Activated naive CD8-positive, alpha-beta T cell treated with anti-CD3 and anti-CD28 coated beads, Interleukin-2, amount 10 ng/mL, durations not matched to agents 7 days and 5 days (primary cell): ENCODE results near the gene LYRM1. TPM values are rescaled to one million over a fixed set of nuclear protein-coding genes. Genes with fewer than 3 reads are reported as not detected.

Source experiments
- ATAC-seq: fragments of 150-1000 bp; cut with Tn5 transposase; one replicate; pipeline ENCODE4 v1.10.0; 2021; ENCODE audit warnings: low read depth, moderate library complexity
- POLR2A ChIA-PET: fragments of 350-600 bp; sonication (Branson Sonifier 250); formaldehyde crosslinking; loops from one replicate; lab custom pipeline; 2021; ENCODE audit warnings: antibody characterized with exemption; lab: Charles Lee
- DNase-seq: peaks from one replicate; pipeline ENCODE4 v3.0.0; 2021
- H3K27ac Mint-ChIP-seq: one replicate; pipeline ENCODE4 v1.8.0; 2022; ENCODE audit warnings: mild to moderate bottlenecking, mixed read lengths
- H3K27me3 Mint-ChIP-seq: one replicate; pipeline ENCODE4 v1.8.0; 2022; ENCODE audit warnings: mild to moderate bottlenecking, moderate library complexity, mixed read lengths
- H3K36me3 Mint-ChIP-seq: one replicate; pipeline ENCODE4 v1.8.0; 2021; ENCODE audit warnings: mild to moderate bottlenecking, mixed read lengths
- H3K4me1 Mint-ChIP-seq: one replicate; pipeline ENCODE4 v1.8.0; 2021; ENCODE audit warnings: mixed read lengths
- H3K4me3 Mint-ChIP-seq: one replicate; pipeline ENCODE4 v1.8.0; 2022; ENCODE audit warnings: mild to moderate bottlenecking, moderate library complexity, mixed read lengths
- H3K9me3 Mint-ChIP-seq: one replicate; pipeline ENCODE4 v1.8.0; 2021; ENCODE audit warnings: mixed read lengths
- total RNA-seq, 2 experiments: library from RNA; stranded (reverse); gene quantifications; one replicate each; pipeline ENCODE4 v1.2.3, GENCODE V29; 2021

The LYRM1 gene
- total RNA-seq, 2 experiments from 2014 or later, result 24.9 to 26.9 TPM

DNA sequence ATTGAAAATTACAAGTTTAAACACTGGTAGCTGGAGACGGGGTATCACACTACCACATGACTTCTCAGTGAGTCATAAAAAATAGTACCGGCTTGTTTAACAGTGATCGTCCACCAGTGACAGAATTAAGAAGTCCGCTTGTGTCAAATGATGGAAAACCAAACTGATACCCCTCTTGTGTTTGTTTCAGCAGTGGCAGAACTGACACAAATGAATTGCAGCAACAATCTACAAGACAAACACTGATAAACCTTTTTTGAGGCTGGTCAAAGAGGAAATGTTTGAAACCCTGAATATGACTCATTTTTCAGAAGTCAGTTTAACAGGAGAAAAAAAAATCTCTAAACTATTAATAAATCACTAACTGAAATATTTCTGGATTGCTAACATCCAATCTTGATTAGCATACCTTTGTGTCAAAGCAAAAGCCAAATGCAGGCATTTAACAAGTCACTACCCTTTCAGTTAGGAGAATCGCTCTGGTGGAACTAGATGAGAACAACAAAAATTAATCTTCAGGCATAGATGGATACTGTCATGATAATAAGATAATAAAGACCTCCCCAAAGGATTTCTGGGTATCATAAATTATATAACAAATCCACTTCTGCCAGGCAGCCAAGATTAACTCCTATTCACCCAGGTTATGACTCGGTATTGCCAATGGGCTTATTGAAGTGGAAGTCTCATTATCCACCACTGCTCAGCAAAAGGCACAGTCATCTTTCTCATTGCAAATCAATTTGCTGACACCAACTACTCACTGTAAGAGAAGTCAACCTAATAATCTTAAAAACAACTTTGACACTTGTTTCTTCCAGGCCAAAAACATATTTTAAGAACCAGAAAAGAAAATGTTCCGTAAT is 21.2 kb upstream of the LYRM1 start:
- H3K36me3 Mint-ChIP-seq, result peaks cover 23% of the 10 kb centered on the region
- DNase-seq (no peak), ATAC-seq (no peak)
- H3K4me3 Mint-ChIP-seq, result no peak overlapping the region
- no peak overlapping the region for H3K27ac Mint-ChIP-seq
- peaks cover 52% of the 10 kb centered on the region for H3K4me1 Mint-ChIP-seq
- POLR2A ChIA-PET, result no interaction called here
- no peaks in the 10 kb centered on the region for H3K27me3 Mint-ChIP-seq
- peaks cover 1% of the 10 kb centered on the region for H3K9me3 Mint-ChIP-seq

DNA sequence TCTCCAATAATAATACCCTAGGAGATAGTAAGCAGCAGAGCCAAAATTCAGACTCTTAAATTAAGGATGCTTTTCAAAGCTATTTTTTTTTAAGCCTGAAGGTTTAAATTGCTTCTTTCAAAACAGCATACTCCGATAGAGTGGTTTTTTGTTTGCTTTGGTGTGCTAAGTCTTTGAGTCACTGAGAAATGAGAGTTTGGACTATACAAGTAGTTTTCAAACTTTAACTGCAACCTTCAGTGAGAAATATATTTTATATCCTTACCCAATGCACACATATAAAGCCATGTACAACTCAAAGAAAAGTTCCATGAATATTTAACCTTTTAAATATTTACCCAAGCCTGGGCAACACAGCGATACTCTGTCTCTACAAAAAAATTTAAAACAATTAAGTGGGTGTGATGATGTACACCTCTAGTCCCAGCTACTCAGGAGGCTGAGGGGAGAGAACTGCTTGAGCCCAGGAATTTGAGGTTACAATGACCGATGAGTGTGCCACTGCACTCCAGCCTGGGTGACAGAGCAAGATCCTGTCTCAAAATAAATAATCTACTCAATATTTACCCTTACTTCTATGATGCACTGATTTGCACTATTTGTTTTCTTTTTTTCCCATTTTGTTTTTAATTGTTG is 19.6 kb upstream of the LYRM1 start:
- POLR2A ChIA-PET, result interaction anchor here (2.0 kb wide), 1 partner anchor 19 kb away, joined by 5 read pairs; the partner anchor contains the start of genes DCUN1D3 and LYRM1
- no peak for DNase-seq
- ATAC-seq, result no peak
- peaks cover 32% of the 10 kb centered on the region for H3K36me3 Mint-ChIP-seq
- H3K27me3 Mint-ChIP-seq, result no peaks in the 10 kb centered on the region
- H3K9me3 Mint-ChIP-seq, result peaks cover 1% of the 10 kb centered on the region
- no peak overlapping the region for H3K27ac Mint-ChIP-seq
- no peak overlapping the region for H3K4me3 Mint-ChIP-seq
- H3K4me1 Mint-ChIP-seq, result peaks cover 47% of the 10 kb centered on the region

DNA sequence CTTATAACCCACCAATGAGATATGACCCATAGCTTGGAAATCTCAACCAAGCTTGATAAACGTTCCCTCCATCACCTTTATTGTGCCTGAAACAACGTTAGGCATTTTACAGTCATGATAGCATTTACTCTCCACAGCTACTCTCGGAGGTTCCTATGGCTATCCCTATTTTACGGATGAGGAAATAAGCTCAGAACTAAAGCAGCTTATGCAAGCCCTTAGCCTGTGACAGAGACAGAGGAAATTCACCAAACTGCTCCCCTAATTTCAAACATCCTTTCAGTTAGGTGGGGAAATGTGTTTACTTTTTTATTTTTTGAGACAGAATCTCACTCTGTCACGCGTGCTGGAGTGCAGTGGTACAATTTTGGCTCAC is 19.1 kb upstream of the LYRM1 start:
- Mint-ChIP-seq H3K27me3 (no peaks in the 10 kb centered on the region), H3K36me3 (peaks cover 31% of the 10 kb centered on the region), H3K4me1 (peaks cover 42% of the 10 kb centered on the region), H3K27ac (no peak overlapping the region), H3K9me3 (peaks cover 1% of the 10 kb centered on the region), H3K4me3 (no peak overlapping the region)
- POLR2A ChIA-PET, result interaction anchor here (2.0 kb wide), 1 partner anchor 19 kb away, joined by 5 read pairs; the partner anchor contains the start of genes DCUN1D3 and LYRM1
- ATAC-seq (no peak), DNase-seq (no peak)

DNA sequence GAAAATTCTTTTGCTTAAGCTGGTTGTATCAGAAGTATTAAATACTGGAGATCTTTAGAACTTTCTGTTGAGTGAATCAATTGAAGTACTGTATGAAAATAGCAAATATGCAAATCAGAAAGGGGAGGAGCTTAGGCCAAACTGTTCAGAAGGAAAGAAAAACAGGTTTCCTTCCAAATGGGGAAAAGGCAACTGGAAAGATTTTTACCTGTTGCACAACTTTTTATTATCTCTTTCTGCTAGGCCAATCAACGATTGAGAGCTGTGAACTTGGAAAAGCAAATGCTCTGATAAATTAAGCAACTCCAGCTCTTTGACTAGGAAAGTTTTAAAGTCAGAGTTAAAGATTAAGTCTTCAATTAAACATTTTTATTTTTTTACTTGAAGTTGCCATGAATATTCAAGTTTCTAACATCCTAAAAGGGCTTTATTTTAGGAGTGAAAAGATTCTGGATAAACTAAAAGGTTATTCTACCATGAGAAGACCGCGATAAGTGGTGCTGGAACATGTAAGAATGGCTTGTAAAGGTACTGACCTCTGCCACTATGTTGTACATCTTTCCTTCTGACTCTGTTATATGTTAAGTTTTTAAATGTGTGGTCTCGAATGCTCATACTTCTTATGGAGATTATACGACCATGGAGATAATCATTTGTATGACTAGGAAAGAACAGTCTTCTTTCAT is 16.9 kb upstream of the LYRM1 start:
- H3K4me3 Mint-ChIP-seq, result peak overlapping the region; percentile 18
- H3K27me3 Mint-ChIP-seq, result no peaks in the 10 kb centered on the region
- ATAC-seq (peak; percentile 14), DNase-seq (no peak)
- H3K27ac Mint-ChIP-seq, result peak overlapping the region; percentile 49
- H3K36me3 Mint-ChIP-seq, result peaks cover 24% of the 10 kb centered on the region
- no peaks in the 10 kb centered on the region for H3K9me3 Mint-ChIP-seq
- POLR2A ChIA-PET, result interaction anchor here (1.3 kb wide), 1 partner anchor 9 kb away, joined by 11 read pairs; no protein-coding TSS in a partner anchor
- H3K4me1 Mint-ChIP-seq, result peaks cover 35% of the 10 kb centered on the region

DNA sequence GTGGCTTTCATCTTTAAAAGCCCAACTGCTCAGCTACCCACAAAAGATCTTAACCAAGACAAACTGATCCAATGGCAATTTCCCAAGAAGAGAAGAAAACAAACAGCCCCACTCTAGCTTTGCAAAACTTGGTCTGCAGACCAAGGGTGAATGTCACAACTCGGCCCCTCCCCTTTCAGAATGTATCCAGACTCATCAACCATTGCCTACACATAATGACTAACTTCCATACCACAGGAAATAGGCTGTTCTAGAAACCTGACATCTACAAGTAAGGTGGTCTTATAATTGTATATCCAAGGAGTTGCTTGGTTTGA is 16.4 kb upstream of the LYRM1 start:
- peak; percentile 66 for ATAC-seq
- DNase-seq, result no peak
- Mint-ChIP-seq H3K36me3 (peaks cover 24% of the 10 kb centered on the region), H3K9me3 (no peaks in the 10 kb centered on the region), H3K4me1 (peaks cover 34% of the 10 kb centered on the region), H3K4me3 (peak overlapping the region; percentile 18), H3K27ac (peak overlapping the region; percentile 49), H3K27me3 (no peaks in the 10 kb centered on the region)
- POLR2A ChIA-PET, result interaction anchor here (1.3 kb wide), 1 partner anchor 9 kb away, joined by 11 read pairs; no protein-coding TSS in a partner anchor

DNA sequence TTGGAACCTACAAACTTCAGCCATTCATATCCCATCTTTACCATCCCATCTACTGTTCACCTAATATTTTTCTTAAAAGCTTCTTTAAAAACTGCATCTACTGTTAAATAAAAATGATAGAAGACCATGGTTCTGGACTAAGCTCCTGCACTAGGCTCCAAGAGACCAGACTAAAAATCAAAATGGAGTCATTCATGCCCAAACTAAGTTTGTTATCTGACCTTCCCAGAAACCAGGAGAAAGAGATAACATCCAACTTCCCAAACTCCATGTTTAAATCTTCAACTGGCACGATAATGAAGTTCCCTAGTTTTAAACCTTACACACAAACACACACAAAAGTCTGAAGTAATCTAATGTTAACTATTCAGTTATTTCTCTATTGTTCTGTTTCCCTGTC is 14.3 kb upstream of the LYRM1 start:
- DNase-seq (no peak), ATAC-seq (no peak)
- Mint-ChIP-seq H3K9me3 (no peaks in the 10 kb centered on the region), H3K36me3 (peaks cover 30% of the 10 kb centered on the region), H3K4me1 (peaks cover 22% of the 10 kb centered on the region), H3K27ac (no peak overlapping the region), H3K27me3 (no peaks in the 10 kb centered on the region), H3K4me3 (no peak overlapping the region)
- POLR2A ChIA-PET, result interaction anchor here (1.2 kb wide), 1 partner anchor 34 kb away, joined by 3 read pairs; no protein-coding TSS in a partner anchor

DNA sequence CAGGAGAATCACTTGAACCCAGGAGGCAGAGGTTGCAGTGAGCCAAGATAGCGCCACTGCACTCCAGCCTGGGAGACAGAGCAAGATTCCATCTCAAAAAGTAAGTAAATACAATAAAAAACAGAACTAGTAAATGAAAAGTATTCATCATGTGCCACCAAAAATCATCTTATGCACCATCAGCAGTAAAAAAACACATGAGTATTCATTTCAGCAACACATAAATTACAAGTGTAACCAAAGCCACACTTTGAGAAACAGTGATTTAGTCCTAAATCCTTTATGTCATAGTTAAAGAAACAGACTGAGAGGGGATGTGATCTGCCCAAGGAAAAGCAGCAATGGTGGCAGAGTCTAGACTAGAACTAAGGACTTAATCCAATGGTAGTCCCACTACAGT is 13.4 kb upstream of the LYRM1 start:
- H3K27me3 Mint-ChIP-seq, result no peaks in the 10 kb centered on the region
- peaks cover 35% of the 10 kb centered on the region for H3K36me3 Mint-ChIP-seq
- no peak for ATAC-seq
- no peak overlapping the region for H3K27ac Mint-ChIP-seq
- POLR2A ChIA-PET, result no interaction called here
- H3K4me3 Mint-ChIP-seq, result no peak overlapping the region
- no peak for DNase-seq
- peaks cover 21% of the 10 kb centered on the region for H3K4me1 Mint-ChIP-seq
- H3K9me3 Mint-ChIP-seq, result no peaks in the 10 kb centered on the region

DNA sequence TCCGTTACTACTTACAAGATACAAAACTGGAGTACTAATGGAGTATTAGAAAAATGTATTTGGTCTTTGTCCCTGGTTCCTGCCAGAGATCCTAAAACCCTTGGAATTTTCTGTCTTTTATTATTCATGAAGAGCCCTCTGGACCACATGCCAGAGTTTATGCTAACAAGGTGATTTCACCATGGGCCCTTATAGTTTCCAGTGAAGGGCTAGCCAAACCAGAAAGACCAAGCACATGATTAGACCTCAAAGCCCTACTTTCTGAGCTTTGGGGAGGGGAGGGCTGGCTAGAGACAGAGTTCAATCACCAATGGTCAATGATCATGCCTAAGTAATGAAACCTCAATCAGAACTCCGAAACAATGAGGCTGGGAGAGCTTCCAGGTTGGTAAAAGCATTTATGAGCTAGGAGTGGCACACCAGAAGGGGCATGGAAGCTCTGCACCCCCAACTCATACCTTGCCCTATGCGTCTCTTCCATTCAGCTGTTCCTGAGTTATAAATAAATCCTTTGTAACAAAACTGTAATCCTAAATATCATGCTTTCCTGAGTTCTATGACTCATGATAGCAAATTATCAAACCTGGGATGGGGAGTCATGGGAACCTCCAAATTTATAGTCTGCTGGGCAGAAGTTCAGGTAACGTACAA is 10.8 kb upstream of the LYRM1 start:
- Mint-ChIP-seq H3K9me3 (no peaks in the 10 kb centered on the region), H3K4me1 (peaks cover 13% of the 10 kb centered on the region), H3K36me3 (peaks cover 36% of the 10 kb centered on the region), H3K27me3 (no peaks in the 10 kb centered on the region), H3K27ac (no peak overlapping the region), H3K4me3 (no peak overlapping the region)
- ATAC-seq, result no peak
- no peak for DNase-seq
- POLR2A ChIA-PET, result interaction anchor here (0.7 kb wide), 1 partner anchor 72 kb away, joined by 3 read pairs; no protein-coding TSS in a partner anchor

DNA sequence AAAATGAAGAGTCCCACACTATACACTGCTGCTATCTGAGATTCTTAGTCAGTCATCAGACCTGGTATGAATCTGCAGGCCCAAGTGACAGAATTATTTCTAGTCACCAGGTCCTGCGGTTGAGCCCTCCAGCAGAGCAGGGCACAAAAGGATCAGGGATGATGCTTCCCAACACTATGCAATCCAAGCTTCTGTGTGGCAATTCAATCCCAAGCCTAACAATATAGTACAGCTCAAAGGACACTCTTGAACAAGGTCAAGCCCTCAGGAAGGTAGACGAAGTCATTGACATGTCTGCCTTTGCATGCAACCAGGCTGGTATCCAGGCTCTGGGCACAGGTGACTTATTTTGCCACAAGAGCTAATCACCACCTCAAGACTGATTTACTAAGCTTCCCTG is 6.2 kb upstream of the LYRM1 start:
- Mint-ChIP-seq H3K27me3 (no peaks in the 10 kb centered on the region), H3K9me3 (no peaks in the 10 kb centered on the region), H3K4me3 (no peak overlapping the region), H3K36me3 (peaks cover 40% of the 10 kb centered on the region), H3K4me1 (peaks cover 35% of the 10 kb centered on the region), H3K27ac (no peak overlapping the region)
- POLR2A ChIA-PET, result interaction anchor here (2.0 kb wide), 1 partner anchor 20 kb away, joined by 5 read pairs; no protein-coding TSS in a partner anchor
- ATAC-seq, result no peak
- DNase-seq, result no peak

DNA sequence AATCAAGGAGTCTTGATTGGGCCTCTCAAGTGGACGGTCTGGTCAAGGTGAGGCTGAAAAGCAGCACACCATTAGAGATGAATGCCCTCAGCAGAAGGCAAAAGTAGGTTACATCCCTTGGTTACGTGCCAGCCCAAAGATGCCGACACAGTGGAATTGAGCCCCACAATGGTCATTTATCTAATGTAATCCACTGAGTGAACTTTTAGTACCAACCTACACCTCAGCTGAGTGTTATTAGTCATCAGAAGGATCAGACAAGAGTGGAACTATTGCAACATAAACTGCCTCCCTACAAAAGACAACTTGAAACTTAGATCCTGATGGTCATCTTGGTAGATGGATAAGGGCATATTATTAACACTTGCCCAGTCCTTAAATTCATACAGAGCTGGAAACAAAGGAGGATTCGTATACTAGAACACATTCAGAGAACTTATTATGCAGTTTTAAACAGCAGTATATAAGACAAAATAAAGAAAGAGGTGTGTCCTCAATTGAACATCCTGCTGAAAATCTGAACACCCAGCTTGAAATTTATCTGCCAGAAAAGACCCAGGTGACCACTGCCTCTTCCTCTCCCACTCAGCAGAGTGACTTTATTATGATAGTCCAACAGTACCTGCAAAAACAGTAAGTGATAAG is 3.2 kb upstream of the LYRM1 start:
- Mint-ChIP-seq H3K27ac (no peak overlapping the region), H3K9me3 (no peaks in the 10 kb centered on the region), H3K27me3 (no peaks in the 10 kb centered on the region), H3K4me3 (peak overlapping the region; percentile 29), H3K36me3 (peaks cover 38% of the 10 kb centered on the region), H3K4me1 (peaks cover 45% of the 10 kb centered on the region)
- POLR2A ChIA-PET, result interaction anchor here (0.9 kb wide), 1 partner anchor 50 kb away, joined by 4 read pairs; no protein-coding TSS in a partner anchor
- no peak for DNase-seq
- ATAC-seq, result no peak

DNA sequence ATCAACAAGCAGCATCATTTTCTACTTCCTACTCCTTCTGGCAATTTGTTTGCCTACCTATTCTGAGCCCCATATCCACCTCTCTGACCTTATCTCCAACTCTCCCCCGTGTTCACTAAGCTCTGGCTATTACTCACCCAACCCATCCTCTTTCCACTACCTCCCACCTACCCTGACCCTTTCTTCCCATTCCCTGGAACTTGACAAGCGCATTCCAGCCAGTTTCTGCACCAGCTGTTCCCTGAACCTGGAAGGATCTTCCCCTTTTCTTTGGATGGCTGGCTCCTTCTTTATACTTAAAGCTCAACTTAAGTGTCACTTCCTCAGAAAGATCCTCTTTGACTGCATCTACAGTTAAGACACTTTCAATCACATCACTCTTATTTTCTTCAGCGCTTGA is 2.6 kb upstream of the LYRM1 start:
- DNase-seq (no peak), ATAC-seq (no peak)
- peak overlapping the region; percentile 29 for H3K4me3 Mint-ChIP-seq
- peaks cover 38% of the 10 kb centered on the region for H3K36me3 Mint-ChIP-seq
- peaks cover 49% of the 10 kb centered on the region for H3K4me1 Mint-ChIP-seq
- H3K27ac Mint-ChIP-seq, result peak overlapping the region; percentile 37
- H3K27me3 Mint-ChIP-seq, result no peaks in the 10 kb centered on the region
- H3K9me3 Mint-ChIP-seq, result no peaks in the 10 kb centered on the region
- POLR2A ChIA-PET, result no interaction called here

DNA sequence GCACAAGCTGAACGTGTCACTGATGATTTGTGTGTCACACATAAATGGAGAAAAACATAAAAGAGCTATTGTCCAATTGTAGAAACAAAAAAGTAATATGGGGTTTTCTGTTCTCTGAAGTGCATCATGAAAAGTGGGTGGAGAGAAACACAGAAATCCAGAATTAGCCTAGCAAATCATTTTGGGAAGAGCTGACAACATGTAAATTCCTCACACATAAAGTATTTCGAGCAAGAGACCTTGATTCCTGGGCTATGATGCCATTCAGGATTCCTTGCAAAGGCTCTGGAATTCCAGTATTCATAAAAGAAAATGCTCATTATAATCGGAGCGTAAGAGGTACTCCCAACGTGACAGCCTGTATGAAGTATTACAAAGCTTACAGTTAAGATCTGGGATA is 1.5 kb upstream of the LYRM1 start:
- Mint-ChIP-seq H3K4me3 (peak overlapping the region; percentile 95), H3K36me3 (peaks cover 44% of the 10 kb centered on the region), H3K9me3 (no peaks in the 10 kb centered on the region), H3K27me3 (no peaks in the 10 kb centered on the region), H3K4me1 (peaks cover 60% of the 10 kb centered on the region), H3K27ac (peak overlapping the region; percentile 99)
- POLR2A ChIA-PET, result interaction anchor here (1.7 to 3.5 kb wide), 3 partner anchors 11 to 24 kb away, joined by 5 to 51 read pairs (median 31); no protein-coding TSS in a partner anchor
- ATAC-seq (no peak), DNase-seq (no peak)
